GM12878 (cell line): ENCODE measurements around the gene SEMA3D.

Experiments used
- CTCF ChIP-seq, 3 experiments: IDR thresholded peaks in 2 of 3; conservative IDR thresholded peaks in 1 of 3; 2 replicates each; pipeline ENCODE4 v1.5.1; 2011; ENCODE audit warnings: low read depth in 3 of 3, low read length in 3 of 3, mild to moderate bottlenecking in 3 of 3, control low read depth in 2 of 3, moderate library complexity in 2 of 3, inconsistent platforms in 1 of 3, mixed read lengths in 1 of 3; ENCODE audit not compliant: control insufficient read depth in 2 of 3, insufficient read depth in 1 of 3; ENCODE audit errors: extremely low read depth in 1 of 3
- JUNB ChIP-seq: IDR thresholded peaks from 2 replicates; pipeline ENCODE4 v1.6.1; 2016; ENCODE audit warnings: antibody characterized with exemption, mild to moderate bottlenecking
- NR2C2 ChIP-seq: IDR thresholded peaks from 2 replicates; pipeline ENCODE4 v1.6.1; 2011; ENCODE audit warnings: borderline replicate concordance, low read depth; ENCODE audit not compliant: control insufficient read depth, insufficient read length

- TF ChIP-seq JUNB = no peak
- no peak for TF ChIP-seq NR2C2
- no peak for TF ChIP-seq CTCF (IDR thresholded peaks at IDR 0.05 in 2 of 3, conservative IDR thresholded peaks at IDR 0.05 in 1 of 3; ENCODE audit: control insufficient read depth in 2 of 3, extremely low read depth in 1 of 3, insufficient read depth in 1 of 3, low read depth in 3 of 3, low read length in 3 of 3)
These were observed 185.1 kb downstream of the SEMA3D start for GRCh38 chr7:85001495-85002345.
